Esophagus (tissue), 2 donors: ENCODE data around the gene FOXB1. TPM values are rescaled to one million over a fixed set of nuclear protein-coding genes. Genes with fewer than 3 reads are reported as not detected.

Source experiments
- H3K27ac ChIP-seq, 2 donors: one replicate each; pipeline ENCODE4 v1.5.1; 2013; ENCODE audit warnings: low read depth in 2 of 2, mild to moderate bottlenecking in 2 of 2, inconsistent platforms in 1 of 2, low read length in 1 of 2, moderate library complexity in 1 of 2
- H3K27me3 ChIP-seq, 2 donors: one replicate each; pipeline ENCODE4 v1.6.1; 2013; ENCODE audit warnings: low read length in 2 of 2, control low read depth in 1 of 2, mild to moderate bottlenecking in 1 of 2; ENCODE audit not compliant: insufficient read depth in 2 of 2, control insufficient read depth in 1 of 2
- H3K36me3 ChIP-seq, 2 donors: one replicate each; pipeline ENCODE4 v1.6.1; 2013; ENCODE audit warnings: low read length in 1 of 2; ENCODE audit not compliant: control insufficient read depth in 2 of 2, insufficient read depth in 2 of 2
- H3K4me1 ChIP-seq, 2 donors: one replicate each; pipeline ENCODE4 v1.6.1; 2013; ENCODE audit warnings: low read length in 1 of 2; ENCODE audit not compliant: control insufficient read depth in 2 of 2, insufficient read depth in 2 of 2
- H3K4me3 ChIP-seq, 2 donors: one replicate each; pipeline ENCODE4 v1.5.1; 2013; ENCODE audit warnings: low read length in 2 of 2, mild to moderate bottlenecking in 2 of 2, low read depth in 1 of 2, moderate library complexity in 1 of 2
- H3K9me3 ChIP-seq, 2 donors: one replicate each; pipeline ENCODE4 v1.6.1; 2013; ENCODE audit warnings: mild to moderate bottlenecking in 2 of 2, low read depth in 1 of 2, low read length in 1 of 2, moderate library complexity in 1 of 2; ENCODE audit not compliant: control insufficient read depth in 2 of 2, insufficient read depth in 1 of 2
- WGBS, 2 donors: extraction: QIAGEN DNeasy Blood & Tissue Kit; methylation state at CpG; one replicate each; pipeline ENCODE4 v1.1.7; 2013; 5-methylcytosine and 5-hydroxymethylcytosine counted together
- polyA plus RNA-seq, 2 donors: library from polyadenylated mRNA; stranded (reverse); fragments of 200-250 nt; gene quantifications; one replicate each; pipeline ENCODE4 v1.2.3, GENCODE V29; 2013
- donor health status: healthy with polysubstance abuse.
- donor health status: Bipolar disorder and iron deficiency.

The FOXB1 gene
- polyA plus RNA-seq, 2 donors, result not detected

GRCh38 chr15:59976480-59977271 lies 27.4 kb upstream of the FOXB1 start:
- no peak overlapping the region for H3K27ac ChIP-seq
- H3K27me3 ChIP-seq, result peaks cover 0 to 8% of the 10 kb centered on the region in 2 donors
- H3K36me3 ChIP-seq, result no peaks in the 10 kb centered on the region
- no peak overlapping the region for H3K4me3 ChIP-seq
- 65 to 70% methylated on average over 6 of the region's 6 CpGs for WGBS, 2 donors
- H3K4me1 ChIP-seq, result peaks cover 0 to 3% of the 10 kb centered on the region in 2 donors
- no peaks in the 10 kb centered on the region for H3K9me3 ChIP-seq

DNA sequence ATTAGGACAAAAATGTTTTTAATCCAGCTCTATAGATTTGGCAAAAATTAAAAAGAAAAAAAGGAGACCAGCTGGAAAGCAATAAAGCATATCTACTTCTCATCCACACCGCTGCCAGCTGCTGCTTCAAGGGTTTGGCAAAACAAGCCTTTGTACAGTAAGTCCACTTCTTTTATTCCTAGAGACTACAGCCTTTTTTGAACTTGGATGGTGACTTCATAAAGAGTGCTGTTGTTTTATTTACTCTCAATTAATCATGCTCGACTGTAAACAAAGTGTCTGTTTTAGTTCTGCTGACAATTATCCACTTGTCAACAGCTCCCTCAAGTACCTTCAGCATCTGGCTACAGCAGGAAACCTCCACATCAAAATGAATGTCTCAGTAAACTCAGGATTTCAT lies 12.3 kb upstream of the FOXB1 start:
- Histone ChIP-seq H3K4me3 (no peak overlapping the region), H3K27me3 (peaks cover 14 to 29% of the 10 kb centered on the region in 2 donors), H3K36me3 (no peaks in the 10 kb centered on the region), H3K4me1 (no peaks in the 10 kb centered on the region), H3K9me3 (no peaks in the 10 kb centered on the region), H3K27ac (no peak overlapping the region)
- WGBS, 2 donors, result 48 to 51% methylated on average over 2 of the region's 2 CpGs

- H3K27me3 ChIP-seq, result peaks cover 14 to 31% of the 10 kb centered on the region in 2 donors
- no peaks in the 10 kb centered on the region for H3K9me3 ChIP-seq
- H3K4me1 ChIP-seq, result peaks cover 3 to 4% of the 10 kb centered on the region in 2 donors
- H3K36me3 ChIP-seq, result no peaks in the 10 kb centered on the region
- no peak overlapping the region for H3K27ac ChIP-seq
- H3K4me3 ChIP-seq, result no peak overlapping the region
- 40 to 51% methylated on average over 35 of the region's 35 CpGs for WGBS, 2 donors
Observed at GRCh38 chr15:59993041-59993750, 10.9 kb upstream of the FOXB1 start.

- peaks cover 14 to 37% of the 10 kb centered on the region in 2 donors for H3K27me3 ChIP-seq
- no peaks in the 10 kb centered on the region for H3K36me3 ChIP-seq
- H3K4me1 ChIP-seq, result peaks cover 3 to 4% of the 10 kb centered on the region in 2 donors
- no peaks in the 10 kb centered on the region for H3K9me3 ChIP-seq
- no peak overlapping the region for H3K27ac ChIP-seq
- WGBS, 2 donors, result 6 to 11% methylated on average over 20 of the region's 20 CpGs
- no peak overlapping the region for H3K4me3 ChIP-seq
Observed at GRCh38 chr15:59993950-59994401, 10.1 kb upstream of the FOXB1 start.

- Histone ChIP-seq H3K27ac (no peak overlapping the region), H3K36me3 (no peaks in the 10 kb centered on the region), H3K4me3 (no peak overlapping the region), H3K9me3 (no peaks in the 10 kb centered on the region), H3K27me3 (peaks cover 14 to 42% of the 10 kb centered on the region in 2 donors), H3K4me1 (peaks cover 3 to 4% of the 10 kb centered on the region in 2 donors)
- 7 to 13% methylated on average over 8 of the region's 8 CpGs for WGBS, 2 donors
Observed at GRCh38 chr15:59994526-59994887, 9.6 kb upstream of the FOXB1 start.

- Histone ChIP-seq H3K4me1 (peaks cover 3 to 4% of the 10 kb centered on the region in 2 donors), H3K36me3 (no peaks in the 10 kb centered on the region), H3K9me3 (no peaks in the 10 kb centered on the region), H3K27ac (no peak overlapping the region), H3K4me3 (no peak overlapping the region), H3K27me3 (peaks cover 14 to 47% of the 10 kb centered on the region in 2 donors)
- 4 to 7% methylated on average over 40 to 41 of the region's 41 CpGs for WGBS, 2 donors
Observed at GRCh38 chr15:59994888-59995557, 9.1 kb upstream of the FOXB1 start.

GRCh38 chr15:59995568-59996297 lies 8.4 kb upstream of the FOXB1 start:
- WGBS, 2 donors, result 23 to 26% methylated on average over 24 of the region's 24 CpGs
- H3K36me3 ChIP-seq, result no peaks in the 10 kb centered on the region
- no peak overlapping the region for H3K27ac ChIP-seq
- H3K4me3 ChIP-seq, result no peak overlapping the region
- peaks cover 14 to 49% of the 10 kb centered on the region in 2 donors for H3K27me3 ChIP-seq
- H3K4me1 ChIP-seq, result peaks cover 3 to 4% of the 10 kb centered on the region in 2 donors
- no peaks in the 10 kb centered on the region for H3K9me3 ChIP-seq

DNA sequence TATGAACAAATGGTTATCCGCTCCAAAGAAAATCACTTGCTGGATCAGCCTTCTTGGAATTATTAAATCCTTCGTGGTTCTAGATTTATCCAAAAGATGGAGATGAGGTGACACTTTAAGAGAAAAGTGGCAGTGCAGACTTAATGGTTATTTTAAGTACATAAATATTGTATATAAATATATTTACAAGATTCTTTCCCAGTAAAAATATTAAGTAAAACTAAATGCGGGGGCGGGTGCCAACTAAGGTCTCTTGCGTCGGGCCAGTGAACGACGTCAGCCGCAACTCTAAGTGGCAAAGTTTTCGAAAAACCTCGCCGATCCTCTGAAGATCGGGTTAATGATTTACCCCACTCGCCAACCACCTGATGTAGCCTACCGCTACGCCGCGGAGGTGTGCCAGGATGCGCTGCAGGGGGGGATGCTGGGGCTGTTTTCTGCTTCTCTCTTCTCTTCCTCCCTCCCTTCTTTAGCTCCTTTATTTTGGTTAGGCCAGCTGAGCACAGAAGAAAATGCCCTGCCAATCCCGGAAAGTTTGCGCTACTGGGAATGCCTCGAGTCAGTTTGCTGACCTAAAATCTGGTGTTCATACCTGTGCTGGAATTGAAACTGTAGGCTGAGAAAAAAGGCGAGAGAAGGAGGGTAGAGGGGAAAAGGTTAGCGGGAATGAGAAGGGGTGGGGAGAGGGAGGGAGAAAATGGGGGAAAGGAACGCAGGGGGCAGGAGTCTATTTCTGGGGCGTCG lies 7.6 kb upstream of the FOXB1 start:
- WGBS, 2 donors, result 7 to 10% methylated on average over 26 to 27 of the region's 27 CpGs
- peaks cover 3 to 4% of the 10 kb centered on the region in 2 donors for H3K4me1 ChIP-seq
- peak overlapping the region in 1 of 2 donors; percentile 12 for H3K4me3 ChIP-seq

More for the DNA sequence above, 7.6 kb upstream of the FOXB1 start:
- H3K27me3 ChIP-seq, result peaks cover 14 to 44% of the 10 kb centered on the region in 2 donors
- no peaks in the 10 kb centered on the region for H3K9me3 ChIP-seq
- H3K36me3 ChIP-seq, result no peaks in the 10 kb centered on the region
- H3K27ac ChIP-seq, result no peak overlapping the region
